IMR-90 (cell line): Measurements from ENCODE around the gene PARP16. TPM values are rescaled to one million over a fixed set of nuclear protein-coding genes. Genes with fewer than 3 reads are reported as not detected.

ENCODE experiments used
- ATAC-seq: fragments of 200-7000 bp; cut with Tn5 transposase; 2 replicates; pipeline ENCODE4 v1.9.1; 2020; ENCODE audit warnings: low read depth, mild to moderate bottlenecking, moderate library complexity
- BruUV-seq: library from RNA; stranded (reverse); fragments of 400-500 nt; replicated peaks from 2 replicates; lab custom pipeline; 2021; lab: Mats Ljungman, UMichigan
- CTCF ChIA-PET: fragments of 300-600 bp; formaldehyde crosslinking; extraction: SDS; loops from one replicate; lab custom pipeline; 2021; ENCODE audit warnings: antibody characterized with exemption; lab: Yijun Ruan, JAX
- POLR2A ChIA-PET: fragments of 300-600 bp; sonication (Branson Sonifier 250); formaldehyde crosslinking; loops from one replicate; lab custom pipeline; 2022; ENCODE audit warnings: antibody characterized with exemption; ENCODE audit not compliant: unreplicated experiment; lab: Charles Lee
- DNase-seq: peaks from one replicate; pipeline ENCODE4 v3.0.0; 2013
- H2AFZ ChIP-seq: replicated peaks from 2 replicates; pipeline ENCODE3; 2013; ENCODE audit warnings: low read length, mild to moderate bottlenecking; ENCODE audit not compliant: poor library complexity
- H2AK5ac ChIP-seq: 2 replicates; pipeline ENCODE4 v1.6.1; 2013; ENCODE audit warnings: low read depth, low read length, inconsistent platforms
- H2AK9ac ChIP-seq: replicated peaks from 2 replicates; pipeline ENCODE3; 2013; ENCODE audit warnings: mild to moderate bottlenecking, low read depth, low read length, moderate library complexity; ENCODE audit not compliant: poor library complexity
- H2BK120ac ChIP-seq: 2 replicates; pipeline ENCODE4 v1.6.1; 2013; ENCODE audit warnings: low read depth, low read length, inconsistent platforms
- H2BK15ac ChIP-seq: 3 replicates; pipeline ENCODE4 v1.6.1; 2013; ENCODE audit warnings: low read depth, low read length, inconsistent platforms
- H2BK20ac ChIP-seq: 2 replicates; pipeline ENCODE4 v1.6.1; 2013; ENCODE audit warnings: low read depth, mild to moderate bottlenecking, inconsistent platforms, low read length, moderate library complexity
- H2BK5ac ChIP-seq: 2 replicates; pipeline ENCODE4 v1.6.1; 2013; ENCODE audit warnings: mild to moderate bottlenecking, low read depth, low read length, inconsistent platforms; ENCODE audit not compliant: poor library complexity, severe bottlenecking
- H3K14ac ChIP-seq: replicated peaks from 2 replicates; pipeline ENCODE4 v1.6.1; 2013; ENCODE audit warnings: low read depth, low read length, inconsistent platforms
- H3K18ac ChIP-seq: 2 replicates; pipeline ENCODE4 v1.6.1; 2013; ENCODE audit warnings: low read depth, low read length, control low read depth
- H3K23ac ChIP-seq: 2 replicates; pipeline ENCODE4 v1.6.1; 2013; ENCODE audit warnings: low read depth, low read length, inconsistent platforms
- H3K27ac ChIP-seq: 2 replicates; pipeline ENCODE4 v1.5.1; 2013; ENCODE audit warnings: mild to moderate bottlenecking, control low read depth, low read length; ENCODE audit not compliant: insufficient read depth
- H3K27me3 ChIP-seq: 2 replicates; pipeline ENCODE4 v1.6.1; 2013; ENCODE audit warnings: low read length; ENCODE audit not compliant: control insufficient read depth, insufficient read depth
- H3K36me3 ChIP-seq: 2 replicates; pipeline ENCODE4 v1.6.1; 2013; ENCODE audit warnings: low read length, mixed read lengths; ENCODE audit not compliant: control insufficient read depth, insufficient read depth
- H3K4ac ChIP-seq: 2 replicates; pipeline ENCODE4 v1.6.1; 2013; ENCODE audit warnings: low read depth, low read length, inconsistent platforms
- H3K4me1 ChIP-seq: 2 replicates; pipeline ENCODE4 v1.6.1; 2013; ENCODE audit warnings: low read length, mixed read lengths; ENCODE audit not compliant: control insufficient read depth, insufficient read depth
- H3K4me2 ChIP-seq: 2 replicates; pipeline ENCODE4 v1.6.1; 2013; ENCODE audit warnings: low read depth, mild to moderate bottlenecking, control low read depth, low read length, moderate library complexity
- H3K4me3 ChIP-seq: 2 replicates; pipeline ENCODE4 v1.5.1; 2013; ENCODE audit warnings: low read depth, mild to moderate bottlenecking, control low read depth, low read length, moderate library complexity; ENCODE audit not compliant: insufficient read depth
- H3K56ac ChIP-seq: 2 replicates; pipeline ENCODE4 v1.6.1; 2013; ENCODE audit warnings: low read length, inconsistent platforms; ENCODE audit not compliant: insufficient read depth; ENCODE audit errors: extremely low read depth
- H3K79me1 ChIP-seq, 2 experiments: 2 replicates each; pipeline ENCODE4 v1.6.1; 2013; ENCODE audit warnings: low read length in 2 of 2, inconsistent platforms in 1 of 2, low read depth in 1 of 2
- H3K9ac ChIP-seq: 2 replicates; pipeline ENCODE4 v1.6.1; 2013; ENCODE audit warnings: low read depth, low read length, control low read depth
- H3K9me1 ChIP-seq: 2 replicates; pipeline ENCODE4 v1.6.1; 2013; ENCODE audit warnings: low read length, inconsistent platforms; ENCODE audit not compliant: insufficient read depth
- H3K9me3 ChIP-seq: 2 replicates; pipeline ENCODE4 v1.6.1; 2013; ENCODE audit warnings: low read length; ENCODE audit not compliant: control insufficient read depth, insufficient read depth
- H4K20me1 ChIP-seq: 2 replicates; pipeline ENCODE4 v1.6.1; 2013; ENCODE audit warnings: low read length, inconsistent platforms; ENCODE audit not compliant: insufficient read depth
- H4K5ac ChIP-seq: 2 replicates; pipeline ENCODE4 v1.6.1; 2013; ENCODE audit warnings: mild to moderate bottlenecking, low read depth, low read length, control low read depth
- H4K8ac ChIP-seq, 2 experiments: 2 replicates each; pipeline ENCODE4 v1.6.1; 2013; ENCODE audit warnings: low read depth in 2 of 2, low read length in 2 of 2, control low read depth in 1 of 2, inconsistent platforms in 1 of 2
- H4K91ac ChIP-seq: 2 replicates; pipeline ENCODE4 v1.6.1; 2013; ENCODE audit warnings: low read depth, low read length, inconsistent platforms; ENCODE audit not compliant: insufficient read depth
- BHLHE40 ChIP-seq: fragments of 150-350 bp; IDR thresholded peaks from 2 replicates; pipeline ENCODE4 v1.6.1; 2016; ENCODE audit warnings: mild to moderate bottlenecking, low read depth, low read length
- MAFK ChIP-seq: IDR thresholded peaks from 2 replicates; pipeline ENCODE4 v1.6.1; 2012; ENCODE audit warnings: low read depth, low read length, improper control_type of control experiment
- WGBS, 2 experiments: methylation state at CpG; one replicate each; pipeline versions ENCODE4 v1.1.5 to v1.1.7; 2013; ENCODE audit warnings: missing lambda C conversion rate in 2 of 2; ENCODE audit not compliant: insufficient read length in 1 of 2; ENCODE audit errors: extremely low coverage in 2 of 2; 5-methylcytosine and 5-hydroxymethylcytosine counted together
- dilution Hi-C: fragments of 300-500 bp; cut with HindIII; formaldehyde crosslinking; loops from one replicate; pipeline ENCODE4 v1.14.3; 2018; ENCODE audit warnings: low sequenced_read_pairs; ENCODE audit not compliant: unreplicated experiment
- in situ Hi-C: fragments of 300-500 bp; cut with MboI; formaldehyde crosslinking; loops from 3 replicates; pipeline ENCODE4 v1.14.3; 2019; ENCODE audit warnings: low sequenced_read_pairs, inconsistent platforms, mixed read lengths
- intact Hi-C: fragments of 100-400 bp; cut with micrococcal nuclease; formaldehyde crosslinking; loops from 2 replicates; pipeline ENCODE4 v1.10.0; 2022
- polyA plus RNA-seq, 3 experiments: library from polyadenylated mRNA; depleted of rRNA; stranded (reverse); fragments of >200 nt; gene quantifications; 2 replicates each; pipeline ENCODE4 v1.2.3, GENCODE V29; 2012; ENCODE audit warnings: low replicate concordance in 1 of 3
- total RNA-seq: library from RNA; depleted of rRNA; stranded (reverse); fragments of >200 nt; gene quantifications from 2 replicates; pipeline ENCODE4 v1.2.3, GENCODE V29; 2012
- TF ChIP-seq, protein P1 (sequence below): conservative IDR thresholded peaks from 2 replicates; pipeline ENCODE4 v1.5.1; 2012; ENCODE audit warnings: mild to moderate bottlenecking, low read depth, low read length, improper control_type of control experiment

PARP16 gene
- total and polyA plus RNA-seq, 2 of the 4 experiments (the other 2 are of a cell fraction), result 1.3 to 5.0 TPM

DNA sequence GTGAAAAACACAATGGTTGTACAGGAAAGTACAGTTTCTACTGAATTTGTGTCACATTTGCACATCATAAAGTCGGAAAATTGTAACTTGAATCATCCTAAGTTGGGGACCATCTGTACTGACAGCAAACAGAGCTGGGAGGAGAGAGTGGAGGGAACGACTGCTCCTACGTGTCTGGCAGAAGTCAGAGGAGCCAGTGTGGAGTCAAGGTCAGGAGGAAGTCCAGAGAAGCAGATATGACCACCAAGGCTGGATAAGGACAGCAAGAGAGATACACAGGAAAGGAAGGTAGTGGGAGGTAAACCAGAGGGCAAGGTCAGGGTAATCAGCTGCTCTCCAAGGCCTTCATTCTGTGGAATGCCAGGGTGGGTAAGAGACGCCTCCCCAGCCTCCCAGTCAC, 72.7 kb downstream of the PARP16 start:
- Histone ChIP-seq H3K4me1 (peaks cover 12% of the 10 kb centered on the region; the same call in 1 of the 2 replicates), H3K14ac (no peak overlapping the region), H3K27ac (no peak overlapping the region), H4K5ac (no peak overlapping the region), H2AK9ac (no peak overlapping the region), H2BK15ac (no peak overlapping the region), H3K4me2 (no peak overlapping the region), H2BK120ac (no peak overlapping the region), H2AK5ac (no peak overlapping the region), H2AFZ (no peak overlapping the region), H4K20me1 (no peaks in the 10 kb centered on the region), H2BK20ac (no peak overlapping the region), H3K18ac (no peak overlapping the region), H3K56ac (no peak overlapping the region), H3K9ac (no peak overlapping the region), H3K36me3 (no peaks in the 10 kb centered on the region), H3K9me1 (no peaks in the 10 kb centered on the region), H3K23ac (no peak overlapping the region), H3K4me3 (no peak overlapping the region), H2BK5ac (no peak overlapping the region), H3K9me3 (no peaks in the 10 kb centered on the region), H4K8ac (no peak overlapping the region), H3K27me3 (peaks cover 14% of the 10 kb centered on the region), H4K91ac (no peak overlapping the region), H3K4ac (no peak overlapping the region), H3K79me1 (no peaks in the 10 kb centered on the region)
- WGBS, 2 experiments, result 88% methylated on average over 1 of the region's 4 CpGs; no CpG with 5 or more reads in 1 of the 2 experiments
- POLR2A ChIA-PET, result no interaction called here
- CTCF ChIA-PET, result no interaction called here
- intact Hi-C loops (no loop called here), in situ Hi-C loops (no loop called here), dilution Hi-C loops (no loop called here)
- TF ChIP-seq, protein P1, sequence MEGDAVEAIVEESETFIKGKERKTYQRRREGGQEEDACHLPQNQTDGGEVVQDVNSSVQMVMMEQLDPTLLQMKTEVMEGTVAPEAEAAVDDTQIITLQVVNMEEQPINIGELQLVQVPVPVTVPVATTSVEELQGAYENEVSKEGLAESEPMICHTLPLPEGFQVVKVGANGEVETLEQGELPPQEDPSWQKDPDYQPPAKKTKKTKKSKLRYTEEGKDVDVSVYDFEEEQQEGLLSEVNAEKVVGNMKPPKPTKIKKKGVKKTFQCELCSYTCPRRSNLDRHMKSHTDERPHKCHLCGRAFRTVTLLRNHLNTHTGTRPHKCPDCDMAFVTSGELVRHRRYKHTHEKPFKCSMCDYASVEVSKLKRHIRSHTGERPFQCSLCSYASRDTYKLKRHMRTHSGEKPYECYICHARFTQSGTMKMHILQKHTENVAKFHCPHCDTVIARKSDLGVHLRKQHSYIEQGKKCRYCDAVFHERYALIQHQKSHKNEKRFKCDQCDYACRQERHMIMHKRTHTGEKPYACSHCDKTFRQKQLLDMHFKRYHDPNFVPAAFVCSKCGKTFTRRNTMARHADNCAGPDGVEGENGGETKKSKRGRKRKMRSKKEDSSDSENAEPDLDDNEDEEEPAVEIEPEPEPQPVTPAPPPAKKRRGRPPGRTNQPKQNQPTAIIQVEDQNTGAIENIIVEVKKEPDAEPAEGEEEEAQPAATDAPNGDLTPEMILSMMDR, result no peak
- TF ChIP-seq BHLHE40 (no peak), MAFK (no peak)
- DNase-seq (no peak), ATAC-seq (no peak)
- BruUV-seq, result no TSS peak
